GM13976 (cell line): ENCODE results near the gene CDC16.
"Not testable (repeated sequence)": the region's sequence is repeated elsewhere in the genome, so short reads cannot be mapped to it uniquely, and the experiment has no call there.

ENCODE experiments used
- DNase-seq: peaks from one replicate; pipeline ENCODE4 v3.0.0; 2012; ENCODE audit warnings: low spot score
- in situ Hi-C: fragments of 300-500 bp; cut with MboI; formaldehyde crosslinking; loops from one replicate; pipeline ENCODE4 v1.12.0; 2022; ENCODE audit warnings: low sequenced_read_pairs, mixed read lengths, inconsistent platforms; ENCODE audit not compliant: unreplicated experiment
- TF ChIP-seq, protein P1 (sequence below): IDR thresholded peaks from 2 replicates; pipeline ENCODE4 v1.5.1; 2012; ENCODE audit warnings: borderline replicate concordance, mild to moderate bottlenecking; ENCODE audit not compliant: insufficient read depth; ENCODE audit errors: extremely low read depth, missing control alignments, control extremely low read depth

The CDC16 gene, protein sequence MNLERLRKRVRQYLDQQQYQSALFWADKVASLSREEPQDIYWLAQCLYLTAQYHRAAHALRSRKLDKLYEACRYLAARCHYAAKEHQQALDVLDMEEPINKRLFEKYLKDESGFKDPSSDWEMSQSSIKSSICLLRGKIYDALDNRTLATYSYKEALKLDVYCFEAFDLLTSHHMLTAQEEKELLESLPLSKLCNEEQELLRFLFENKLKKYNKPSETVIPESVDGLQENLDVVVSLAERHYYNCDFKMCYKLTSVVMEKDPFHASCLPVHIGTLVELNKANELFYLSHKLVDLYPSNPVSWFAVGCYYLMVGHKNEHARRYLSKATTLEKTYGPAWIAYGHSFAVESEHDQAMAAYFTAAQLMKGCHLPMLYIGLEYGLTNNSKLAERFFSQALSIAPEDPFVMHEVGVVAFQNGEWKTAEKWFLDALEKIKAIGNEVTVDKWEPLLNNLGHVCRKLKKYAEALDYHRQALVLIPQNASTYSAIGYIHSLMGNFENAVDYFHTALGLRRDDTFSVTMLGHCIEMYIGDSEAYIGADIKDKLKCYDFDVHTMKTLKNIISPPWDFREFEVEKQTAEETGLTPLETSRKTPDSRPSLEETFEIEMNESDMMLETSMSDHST

DNA sequence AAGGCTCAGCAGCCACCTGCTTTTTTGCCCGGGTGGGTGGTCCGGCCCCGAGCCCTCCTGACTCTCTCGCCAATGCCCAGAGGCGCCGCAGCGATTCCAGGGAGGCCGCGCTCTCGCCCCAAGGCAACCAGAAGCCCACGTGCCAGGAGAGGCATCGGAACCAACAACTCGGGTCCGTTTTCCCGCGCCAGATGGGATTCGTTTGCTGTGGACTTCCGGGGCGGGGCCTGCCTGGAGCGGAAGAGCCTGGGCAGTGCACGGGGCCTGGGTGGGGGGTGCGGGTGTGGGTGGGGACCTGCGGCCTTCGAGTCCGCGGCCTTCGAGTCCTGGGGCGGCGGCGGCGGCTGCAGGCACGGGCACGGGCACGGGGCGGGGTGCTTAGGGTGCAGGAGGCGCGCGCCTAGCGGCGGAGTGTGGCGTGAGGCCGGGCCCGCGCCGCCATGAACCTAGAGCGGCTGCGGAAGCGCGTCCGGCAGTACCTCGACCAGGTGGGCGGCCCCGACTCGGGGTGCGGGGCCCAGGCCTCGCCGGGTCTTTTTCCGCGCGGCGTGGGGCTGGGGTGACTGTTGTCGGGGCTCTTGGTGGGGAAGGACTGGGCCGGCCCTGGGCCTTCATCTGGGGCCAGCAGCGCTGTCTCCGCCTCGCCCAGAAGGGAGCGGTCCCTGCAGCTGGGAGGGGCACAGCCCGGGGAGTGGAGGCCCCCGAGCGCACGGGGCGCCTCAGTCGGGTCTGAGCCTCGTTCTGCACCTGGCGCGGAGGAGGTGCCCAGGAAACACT, at the start of gene CDC16:
Gene CDC16 (plus strand): TSS at position 253 of the 777 bp plus-strand sequence. CDS start 188 bp downstream, at position 441.
- TF ChIP-seq, protein P1, sequence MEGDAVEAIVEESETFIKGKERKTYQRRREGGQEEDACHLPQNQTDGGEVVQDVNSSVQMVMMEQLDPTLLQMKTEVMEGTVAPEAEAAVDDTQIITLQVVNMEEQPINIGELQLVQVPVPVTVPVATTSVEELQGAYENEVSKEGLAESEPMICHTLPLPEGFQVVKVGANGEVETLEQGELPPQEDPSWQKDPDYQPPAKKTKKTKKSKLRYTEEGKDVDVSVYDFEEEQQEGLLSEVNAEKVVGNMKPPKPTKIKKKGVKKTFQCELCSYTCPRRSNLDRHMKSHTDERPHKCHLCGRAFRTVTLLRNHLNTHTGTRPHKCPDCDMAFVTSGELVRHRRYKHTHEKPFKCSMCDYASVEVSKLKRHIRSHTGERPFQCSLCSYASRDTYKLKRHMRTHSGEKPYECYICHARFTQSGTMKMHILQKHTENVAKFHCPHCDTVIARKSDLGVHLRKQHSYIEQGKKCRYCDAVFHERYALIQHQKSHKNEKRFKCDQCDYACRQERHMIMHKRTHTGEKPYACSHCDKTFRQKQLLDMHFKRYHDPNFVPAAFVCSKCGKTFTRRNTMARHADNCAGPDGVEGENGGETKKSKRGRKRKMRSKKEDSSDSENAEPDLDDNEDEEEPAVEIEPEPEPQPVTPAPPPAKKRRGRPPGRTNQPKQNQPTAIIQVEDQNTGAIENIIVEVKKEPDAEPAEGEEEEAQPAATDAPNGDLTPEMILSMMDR, result no peak
- in situ Hi-C loops, result no loop called here

DNA sequence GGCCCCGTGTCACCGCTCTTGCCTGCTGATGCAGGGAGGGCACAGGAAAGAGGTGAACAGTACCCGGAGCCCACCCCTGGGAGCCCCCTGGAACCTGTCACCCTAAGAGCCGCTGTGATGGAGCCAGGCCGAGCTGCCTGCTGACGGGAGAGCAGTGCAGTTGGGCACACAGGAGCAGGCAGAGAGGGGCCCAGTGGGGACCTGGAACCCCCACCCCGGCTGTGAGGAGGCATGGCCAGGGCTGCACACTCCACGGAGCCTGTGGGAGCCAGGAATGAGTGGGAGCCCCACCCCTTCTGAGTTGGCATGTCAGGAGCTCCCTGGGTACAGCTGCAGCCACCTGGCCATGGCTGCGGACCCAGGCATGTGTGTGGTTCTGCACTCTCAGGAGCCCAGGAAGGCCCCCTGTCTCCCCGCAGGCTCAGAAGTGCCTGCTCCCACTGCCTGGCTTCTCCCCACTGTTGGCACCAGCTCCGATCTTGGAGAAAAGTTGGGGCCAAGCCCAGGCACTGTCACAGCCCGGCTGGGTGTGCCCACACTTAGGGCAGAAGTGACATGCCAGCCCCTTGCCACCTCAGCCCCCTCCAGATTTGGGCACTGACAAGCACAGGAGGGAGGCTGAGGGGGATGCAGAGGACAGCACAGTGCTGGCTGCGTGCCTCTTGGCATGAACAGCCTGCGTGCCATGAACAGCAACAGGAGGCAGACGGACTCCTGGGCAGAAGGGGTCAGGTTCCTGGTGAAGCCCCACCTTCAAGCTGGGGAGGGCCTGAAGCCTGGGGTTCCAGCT, 49.3 kb upstream of the CDC16 start:
- TF ChIP-seq, protein P1, result no peak
- in situ Hi-C loops, result no loop called here
- no peak for DNase-seq

More for the DNA sequence above, at the start of gene CDC16:
- DNase-seq, result peak; percentile 95

DNA sequence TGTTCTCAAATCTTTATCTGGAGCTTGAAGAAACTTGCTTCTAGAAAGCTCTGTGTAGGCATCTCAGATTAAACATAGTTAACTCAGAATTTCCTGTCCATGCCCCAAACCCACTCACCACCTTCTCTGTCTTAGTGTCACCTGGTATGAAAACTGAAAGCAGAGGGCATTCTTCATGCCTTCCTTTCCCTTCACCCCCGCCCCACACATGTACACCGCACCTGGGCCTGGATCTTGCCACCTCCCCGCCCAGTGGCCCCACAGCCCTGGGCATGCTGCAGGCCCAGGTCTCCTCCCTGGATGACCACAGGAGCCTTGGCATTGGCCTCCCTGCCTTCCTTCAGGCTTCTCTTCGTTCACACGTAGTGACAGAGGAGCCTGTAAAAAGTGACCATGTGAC, 39.8 kb upstream of the CDC16 start:
- TF ChIP-seq, protein P1, result no peak
- in situ Hi-C loops, result no loop called here

DNA sequence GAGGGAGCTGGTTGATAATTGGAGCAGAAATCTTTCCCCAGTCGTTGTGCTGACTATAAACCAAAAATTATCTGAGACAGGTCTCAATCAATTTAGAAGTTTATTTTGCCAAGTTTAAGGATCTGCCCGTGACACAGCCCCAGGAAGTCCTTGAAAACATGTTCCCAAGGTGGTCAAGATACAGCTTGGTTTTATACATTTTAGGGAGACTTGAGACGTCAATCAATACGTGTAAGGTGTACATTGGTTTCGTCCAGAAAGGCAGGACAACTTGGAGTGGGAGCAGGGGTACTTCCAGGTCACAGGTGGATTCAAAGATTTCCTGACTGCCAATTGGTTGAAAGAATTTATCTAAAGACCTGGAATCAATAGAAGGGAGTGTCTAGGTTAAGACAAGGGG, 38.1 kb upstream of the CDC16 start:
- in situ Hi-C loops, result no loop called here
- DNase-seq, result no peak
- TF ChIP-seq, protein P1, result no peak

More for the DNA sequence above, 39.8 kb upstream of the CDC16 start:
- no peak for DNase-seq

DNA sequence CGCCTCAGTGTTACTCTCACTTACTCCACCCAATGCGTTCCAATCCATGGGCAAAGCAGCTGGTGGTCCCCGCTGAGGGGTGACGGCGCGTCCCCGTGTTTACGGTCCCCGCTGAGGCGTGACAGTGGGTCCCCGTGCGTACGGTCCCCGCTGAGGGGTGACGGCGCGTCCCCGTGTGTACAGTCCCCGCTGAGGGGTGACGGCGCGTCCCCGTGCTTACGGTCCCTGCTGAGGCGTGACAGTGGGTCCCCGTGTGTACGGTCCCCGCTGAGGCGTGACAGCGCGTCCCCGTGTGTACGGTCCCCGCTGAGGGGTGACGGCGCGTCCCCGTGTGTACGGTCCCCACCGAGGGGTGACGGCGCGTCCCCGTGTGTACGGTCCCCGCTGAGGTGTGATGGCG, 36.1 kb upstream of the CDC16 start:
- no peak for DNase-seq
- in situ Hi-C loops, result no loop called here
- TF ChIP-seq, protein P1, result no peak

DNA sequence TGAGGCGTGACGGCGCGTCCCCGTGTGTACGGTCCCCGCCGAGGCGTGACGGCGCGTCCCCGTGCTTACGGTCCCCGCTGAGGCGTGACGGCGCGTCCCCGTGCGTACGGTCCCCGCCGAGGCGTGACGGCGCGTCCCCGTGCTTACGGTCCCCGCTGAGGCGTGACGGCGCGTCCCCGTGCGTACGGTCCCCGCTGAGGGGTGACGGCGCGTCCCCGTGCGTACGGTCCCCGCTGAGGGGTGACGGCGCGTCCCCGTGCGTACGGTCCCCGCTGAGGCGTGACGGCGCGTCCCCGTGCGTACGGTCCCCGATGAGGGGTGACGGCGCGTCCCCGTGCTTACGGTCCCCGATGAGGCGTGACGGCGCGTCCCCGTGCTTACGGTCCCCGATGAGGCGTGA, 35.2 kb upstream of the CDC16 start:
- in situ Hi-C loops, DNase-seq: not testable (repeated sequence)
